GM19025 (cell line): ENCODE data around the gene DAND5.

ENCODE experiments used
- ATAC-seq: cut with Tn5 transposase; IDR thresholded peaks from one replicate; pipeline ENCODE4 v1.9.1; 2021; ENCODE audit warnings: mild to moderate bottlenecking, low read depth, moderate library complexity; ENCODE audit not compliant: unreplicated experiment

DAND5 gene, protein sequence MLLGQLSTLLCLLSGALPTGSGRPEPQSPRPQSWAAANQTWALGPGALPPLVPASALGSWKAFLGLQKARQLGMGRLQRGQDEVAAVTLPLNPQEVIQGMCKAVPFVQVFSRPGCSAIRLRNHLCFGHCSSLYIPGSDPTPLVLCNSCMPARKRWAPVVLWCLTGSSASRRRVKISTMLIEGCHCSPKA

DNA sequence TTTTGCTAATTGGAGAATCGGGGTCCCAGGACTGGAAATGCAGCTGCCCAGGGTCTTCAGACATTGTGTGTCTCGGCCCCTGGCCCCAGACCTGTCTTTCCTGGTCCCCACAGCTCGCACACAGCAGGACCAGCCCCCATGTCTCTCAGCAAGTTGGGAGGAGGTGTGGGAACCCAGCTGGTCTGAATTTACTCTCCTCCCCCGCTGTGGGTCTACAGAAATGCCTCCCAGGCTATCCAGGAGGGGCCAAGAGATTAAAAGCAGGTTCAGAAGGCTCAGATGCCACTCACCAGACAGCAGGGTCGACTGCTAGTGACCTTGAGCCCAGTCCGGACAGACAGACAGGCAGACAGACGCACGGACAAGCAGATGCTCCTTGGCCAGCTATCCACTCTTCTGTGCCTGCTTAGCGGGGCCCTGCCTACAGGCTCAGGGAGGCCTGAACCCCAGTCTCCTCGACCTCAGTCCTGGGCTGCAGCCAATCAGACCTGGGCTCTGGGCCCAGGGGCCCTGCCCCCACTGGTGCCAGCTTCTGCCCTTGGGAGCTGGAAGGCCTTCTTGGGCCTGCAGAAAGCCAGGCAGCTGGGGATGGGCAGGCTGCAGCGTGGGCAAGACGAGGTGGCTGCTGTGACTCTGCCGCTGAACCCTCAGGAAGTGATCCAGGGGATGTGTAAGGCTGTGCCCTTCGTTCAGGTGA is at the start of gene DAND5:
Gene DAND5 (plus strand): TSS at position 285 of the 697 bp plus-strand sequence. CDS start 85 bp downstream, at position 370.
- no peak for ATAC-seq

DNA sequence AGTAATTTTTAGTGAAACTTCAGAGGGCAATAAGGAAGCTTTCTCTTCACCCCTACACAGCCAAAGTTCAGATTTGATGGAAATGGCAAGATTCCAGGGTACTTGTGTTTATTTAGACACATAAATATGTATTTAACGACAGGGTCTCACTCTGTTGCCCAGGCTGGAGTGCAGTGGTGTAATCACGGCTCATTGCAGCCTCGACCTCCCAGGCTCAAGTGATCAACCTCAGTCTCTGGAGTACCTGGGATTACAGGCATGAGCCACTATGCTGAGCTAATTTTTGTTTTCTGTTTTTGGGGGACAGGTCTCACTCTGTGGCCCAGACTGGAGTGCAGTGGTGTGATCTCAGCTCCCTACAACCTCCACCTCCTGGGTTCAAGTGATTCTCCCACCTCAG is 48.3 kb upstream of the DAND5 start:
- no peak for ATAC-seq

DNA sequence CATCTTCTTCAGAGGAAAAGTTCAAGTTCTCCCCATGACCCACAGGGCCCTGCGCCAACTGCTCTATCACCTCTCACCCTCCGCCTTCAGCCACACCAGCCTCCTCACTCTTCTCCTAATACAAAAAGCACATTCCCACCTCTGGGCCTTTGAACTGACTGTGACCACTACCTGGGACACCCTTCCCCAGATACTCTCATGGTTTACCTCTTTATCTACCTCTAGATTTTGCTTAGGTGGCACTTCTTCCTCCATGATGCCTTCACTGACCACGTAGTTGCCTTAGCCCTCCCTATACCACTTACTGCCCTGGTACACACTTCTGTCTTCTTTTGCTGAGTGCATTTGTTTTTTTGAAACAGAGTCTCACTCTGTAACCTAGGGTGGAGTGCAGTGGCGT is 46.4 kb upstream of the DAND5 start:
- no peak for ATAC-seq

DNA sequence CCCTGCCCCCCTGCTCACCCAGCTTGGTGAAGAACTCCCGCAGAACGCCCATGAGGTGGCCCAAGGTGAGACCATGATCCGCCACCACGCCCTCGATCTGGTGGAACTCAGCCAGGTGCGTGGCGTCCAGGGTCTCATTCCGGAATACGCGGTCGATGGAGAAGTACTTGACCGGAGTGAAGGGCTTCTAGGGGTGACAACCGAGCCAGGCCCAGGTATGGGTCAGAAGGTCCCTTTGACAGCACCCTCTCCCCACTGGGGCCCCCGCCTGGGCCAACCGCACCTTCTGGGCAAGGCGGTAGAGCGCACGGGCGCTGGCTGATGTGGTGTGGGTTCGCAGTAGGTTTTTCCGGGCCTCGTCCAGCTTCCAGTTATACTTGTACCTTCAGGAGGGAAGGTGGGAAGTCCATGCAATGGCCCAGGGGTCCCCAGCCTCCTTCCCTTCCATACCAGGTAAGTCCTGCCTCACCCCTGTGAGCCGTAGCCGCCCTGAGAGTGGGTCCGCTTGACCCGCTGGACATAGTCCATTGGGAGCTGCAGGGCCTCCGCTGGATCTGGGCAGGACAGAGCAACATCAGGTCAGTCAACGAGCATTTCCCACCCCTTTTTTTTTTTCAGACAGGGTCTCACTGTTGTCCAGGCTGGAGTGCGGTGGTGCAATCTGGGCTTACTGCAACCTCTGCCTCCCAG is 44.6 kb upstream of the DAND5 start:
- no peak for ATAC-seq

DNA sequence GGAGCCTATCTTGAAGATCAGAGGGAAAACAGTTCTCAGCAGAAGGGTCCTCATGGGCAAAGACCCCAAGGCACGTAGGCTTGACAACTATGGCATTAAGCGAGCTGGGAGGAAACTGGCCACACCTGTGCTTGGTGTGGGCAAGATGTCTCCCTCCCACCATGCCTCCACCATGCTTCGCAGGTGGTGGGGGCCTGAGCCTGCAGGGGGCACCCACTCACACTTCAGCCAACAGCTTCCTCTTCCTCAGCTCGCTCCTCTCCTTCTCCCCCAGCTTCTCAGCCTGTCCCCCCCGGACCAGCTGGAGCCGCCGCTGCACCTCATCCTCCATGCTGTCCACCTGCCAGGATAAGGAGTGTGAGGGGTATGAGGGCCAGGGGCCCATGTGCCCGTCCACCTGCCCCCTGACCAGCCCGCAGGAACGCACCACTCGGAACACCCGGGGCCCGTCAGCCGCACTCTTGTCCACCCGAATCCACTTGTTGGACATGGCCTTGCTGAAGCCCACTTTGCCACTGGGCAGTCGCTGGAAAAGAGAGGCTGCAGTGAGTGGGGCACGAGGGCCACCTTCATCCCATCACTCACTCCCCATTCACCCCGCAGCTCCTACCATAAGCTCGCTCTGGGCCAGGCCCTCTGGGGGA is 39.3 kb upstream of the DAND5 start:
- ATAC-seq: no peak

DNA sequence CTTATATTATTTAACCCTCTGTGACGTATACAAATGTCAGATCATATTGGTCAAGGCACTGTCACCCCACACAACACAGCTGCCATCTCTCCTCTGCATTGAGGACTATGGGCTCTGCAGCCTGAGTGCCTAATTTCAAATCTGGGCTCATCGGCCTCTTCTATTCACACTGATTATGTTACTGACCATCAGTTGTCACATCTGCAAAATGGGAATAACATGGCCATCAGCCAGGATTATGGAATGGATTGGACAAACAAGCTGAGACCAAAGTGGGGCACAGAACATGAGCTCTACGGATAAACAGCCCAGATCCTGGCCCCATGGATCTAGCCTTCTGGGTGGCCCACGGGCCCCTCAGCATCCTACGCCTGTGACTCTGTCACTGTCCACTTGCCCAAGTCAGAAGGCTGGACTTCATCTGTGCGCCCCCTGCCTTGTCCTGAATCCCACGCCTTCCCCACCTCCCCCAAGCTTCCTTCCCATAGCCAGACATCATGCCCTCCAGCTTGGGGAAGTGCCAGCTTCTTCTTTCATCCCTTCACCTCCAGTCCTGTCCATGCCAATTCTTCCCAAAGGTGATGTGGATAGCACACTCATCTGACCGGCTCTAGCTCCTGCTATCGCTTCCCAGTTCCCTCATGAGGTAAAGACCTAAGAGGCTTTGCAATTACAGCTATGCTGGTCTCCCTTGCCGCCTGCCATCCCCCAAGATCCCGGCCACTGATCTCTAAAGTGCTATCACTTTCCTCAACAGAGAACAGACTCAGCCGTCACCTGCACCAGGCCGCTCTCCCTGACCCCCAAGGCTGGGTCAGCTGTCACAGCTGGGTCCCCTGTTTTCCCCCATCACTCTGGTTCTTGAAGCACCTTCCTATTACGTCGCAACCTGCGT is 36.7 kb upstream of the DAND5 start:
- no peak for ATAC-seq

DNA sequence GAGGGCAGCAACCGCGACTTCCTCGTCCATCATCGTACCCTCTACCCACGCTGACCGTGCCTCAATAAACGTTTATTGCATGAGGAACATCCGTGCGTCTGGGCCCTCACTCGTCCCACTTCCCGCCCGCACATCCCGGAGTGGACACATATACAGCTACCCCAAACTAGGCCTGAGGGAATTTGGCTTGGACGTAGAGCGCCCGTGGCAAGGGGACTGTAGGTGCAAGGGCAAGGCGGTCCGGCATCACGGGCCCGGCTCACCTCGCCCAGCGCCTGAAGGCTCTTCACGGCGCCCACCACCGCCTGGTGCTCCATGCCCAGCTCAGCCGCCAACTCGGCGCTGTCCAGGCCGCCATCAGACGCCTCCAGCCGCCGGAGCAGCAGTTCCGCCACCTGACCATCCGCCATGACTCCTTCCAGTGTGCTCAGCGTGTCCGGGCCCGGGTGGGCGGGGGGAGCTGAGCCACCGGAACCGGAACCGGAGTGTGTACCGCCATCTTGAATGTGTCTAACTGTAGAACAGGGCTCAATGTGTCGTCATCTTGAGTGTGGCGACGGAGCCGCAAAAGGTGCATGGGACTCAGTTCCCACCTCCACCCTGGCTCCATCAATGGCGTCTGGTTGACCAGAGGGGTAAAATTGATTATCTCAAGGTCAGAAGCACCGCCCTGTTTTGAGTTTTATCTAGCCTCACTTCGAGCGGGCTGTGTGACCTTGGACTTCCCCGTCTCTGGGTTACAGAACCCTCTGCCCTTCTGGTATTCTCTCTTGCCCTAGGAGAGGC is 35.9 kb upstream of the DAND5 start, which contains the start of gene FARSA:
Gene FARSA (minus strand): TSS at position 425 of the 786 bp plus-strand sequence. CDS start 15 bp downstream, at position 410.
- ATAC-seq: no peak

DNA sequence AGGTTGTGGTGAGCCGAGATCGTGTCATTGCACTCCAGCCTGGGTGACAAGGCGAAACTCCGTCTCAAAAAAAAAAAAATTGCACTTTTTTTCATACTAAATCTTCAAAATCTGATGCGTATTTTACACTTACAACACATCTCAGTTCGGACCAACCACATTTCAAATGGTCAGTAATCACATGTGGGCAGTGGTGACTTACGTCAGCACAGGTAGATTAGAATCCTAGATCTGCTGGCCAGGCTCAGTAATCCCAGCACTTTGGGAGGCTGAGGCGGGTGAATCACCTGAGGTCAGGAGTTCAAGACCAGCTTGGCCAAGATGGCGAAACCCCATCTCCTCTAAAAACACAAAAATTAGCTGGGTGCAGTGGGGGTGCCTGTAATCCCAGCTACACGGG is 34.3 kb upstream of the DAND5 start:
- ATAC-seq: no peak

DNA sequence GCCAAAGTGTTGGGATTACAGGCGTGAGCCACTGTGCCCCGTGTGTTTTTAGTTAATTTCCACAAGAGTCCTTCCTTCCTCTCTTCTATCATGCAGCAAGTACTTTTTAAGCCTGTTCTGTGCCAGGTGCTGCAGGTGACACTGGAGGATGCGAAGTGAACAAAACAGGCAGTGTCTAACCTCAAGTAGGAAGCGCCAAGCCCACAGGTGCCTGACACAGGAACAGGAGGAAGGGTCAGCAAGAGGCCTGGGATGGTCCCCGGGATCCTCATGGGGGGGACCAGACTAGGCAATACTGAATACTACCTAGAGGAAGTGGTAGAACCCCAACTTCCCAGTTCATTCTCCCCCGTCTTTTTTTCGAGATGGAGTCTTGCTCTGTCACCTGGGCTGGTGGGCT is 32.8 kb upstream of the DAND5 start:
- no peak for ATAC-seq

DNA sequence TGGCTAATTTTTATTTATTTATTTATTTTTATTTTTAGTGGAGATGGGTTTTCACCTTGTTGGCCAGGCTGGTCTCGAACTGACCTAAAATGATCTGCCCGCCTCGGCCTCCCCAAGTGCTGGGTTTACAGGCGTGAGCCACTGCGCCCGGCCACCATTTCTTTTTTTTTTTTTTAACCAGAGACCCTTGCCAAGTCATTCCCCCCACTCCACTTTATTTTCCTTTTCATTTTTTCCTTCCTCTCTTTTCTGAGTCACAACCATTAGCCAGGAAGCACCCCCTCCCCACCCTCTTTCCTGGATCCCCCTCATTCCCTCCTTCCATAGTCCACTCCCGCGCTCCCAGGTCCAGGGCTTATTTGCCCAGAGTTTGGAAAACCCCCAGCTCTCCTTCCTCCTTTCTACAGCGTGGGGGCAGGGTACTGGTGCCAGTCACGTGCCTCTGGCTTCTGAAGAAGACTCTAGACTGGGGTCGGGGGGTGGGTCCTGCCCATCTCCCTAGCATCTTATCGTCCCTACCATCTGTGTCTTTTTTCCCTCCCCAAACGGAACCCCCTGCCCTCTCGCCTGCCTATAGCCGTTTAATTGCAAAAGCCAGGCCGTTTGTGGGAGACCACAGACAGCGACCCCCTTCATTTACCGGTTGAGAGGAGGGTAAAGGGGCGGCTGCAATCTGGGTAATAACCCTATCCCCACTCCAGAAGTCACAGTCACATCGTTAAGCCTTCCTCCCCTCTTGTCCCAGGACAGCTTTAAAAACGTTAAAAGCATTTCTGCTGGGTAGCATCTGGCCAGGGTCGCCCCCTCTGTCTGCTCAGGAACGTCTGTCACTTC is 32.1 kb upstream of the DAND5 start:
- no peak for ATAC-seq

DNA sequence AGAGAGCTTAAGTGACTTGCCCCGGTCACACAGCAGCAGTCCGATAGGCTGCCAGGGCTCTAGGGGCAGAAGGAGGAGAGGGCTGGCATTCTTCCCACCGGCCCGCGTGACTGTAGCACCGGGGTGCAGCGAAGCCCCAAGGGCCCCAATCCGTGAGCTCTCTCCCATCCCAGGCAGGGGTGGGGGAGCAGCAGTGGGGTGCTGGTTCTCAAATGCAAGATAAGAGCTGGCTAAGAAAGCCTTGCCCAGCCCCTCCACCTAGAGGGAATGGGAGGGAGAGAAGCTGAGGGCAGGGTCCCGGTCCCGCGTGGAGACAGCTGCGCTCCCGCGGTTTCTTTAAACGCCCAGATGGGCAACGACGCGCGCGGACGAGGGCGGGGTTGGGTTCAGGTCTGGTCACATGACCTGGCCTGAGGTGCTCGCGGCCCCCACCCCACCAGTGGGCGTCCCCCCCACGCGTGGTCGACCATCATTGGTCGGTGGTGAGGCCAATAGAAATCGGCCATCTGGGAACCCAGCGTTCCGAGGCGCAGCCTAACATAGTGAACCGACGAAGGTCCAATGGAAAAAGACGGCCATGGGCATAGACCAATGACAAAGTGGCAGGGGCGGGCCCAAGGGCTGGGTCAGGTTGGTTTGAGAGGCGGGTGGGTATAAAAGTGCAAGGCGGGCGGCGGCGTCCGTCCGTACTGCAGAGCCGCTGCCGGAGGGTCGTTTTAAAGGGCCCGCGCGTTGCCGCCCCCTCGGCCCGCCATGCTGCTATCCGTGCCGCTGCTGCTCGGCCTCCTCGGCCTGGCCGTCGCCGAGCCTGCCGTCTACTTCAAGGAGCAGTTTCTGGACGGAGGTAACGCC is 31.2 kb upstream of the DAND5 start, which contains the start of gene CALR:
Gene CALR (plus strand): TSS at position 683 of the 852 bp plus-strand sequence. CDS start 71 bp downstream, at position 754.
- ATAC-seq: peak; percentile 85

DNA sequence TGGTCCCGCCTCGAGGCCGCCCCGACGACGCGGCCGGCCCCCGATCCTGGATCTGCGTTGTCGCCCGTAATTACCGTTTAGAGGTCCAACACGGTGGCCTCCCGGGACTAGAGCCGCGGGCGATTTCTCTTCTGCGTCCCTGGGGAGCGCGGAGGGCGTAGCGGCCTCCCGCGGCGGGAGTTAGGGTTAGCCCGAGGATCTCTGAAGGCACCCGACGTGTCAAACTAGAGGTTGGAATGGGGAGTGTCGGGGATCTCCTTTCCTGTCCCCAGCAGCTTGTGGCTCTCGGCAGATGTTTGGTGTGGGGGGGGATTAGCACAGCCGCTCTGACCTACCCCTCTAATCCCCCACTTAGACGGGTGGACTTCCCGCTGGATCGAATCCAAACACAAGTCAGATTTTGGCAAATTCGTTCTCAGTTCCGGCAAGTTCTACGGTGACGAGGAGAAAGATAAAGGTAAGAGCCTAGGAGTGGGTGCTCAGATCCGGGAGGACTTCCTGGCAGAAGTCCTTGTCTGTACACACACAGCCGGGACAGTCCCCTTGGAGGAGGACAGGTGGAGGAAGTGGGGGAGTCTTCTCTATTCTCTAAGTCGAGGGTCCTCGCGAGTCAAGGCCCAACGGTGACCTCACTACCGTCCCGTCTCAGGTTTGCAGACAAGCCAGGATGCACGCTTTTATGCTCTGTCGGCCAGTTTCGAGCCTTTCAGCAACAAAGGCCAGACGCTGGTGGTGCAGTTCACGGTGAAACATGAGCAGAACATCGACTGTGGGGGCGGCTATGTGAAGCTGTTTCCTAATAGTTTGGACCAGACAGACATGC is 30.4 kb upstream of the DAND5 start:
- ATAC-seq: peak; percentile 2

DNA sequence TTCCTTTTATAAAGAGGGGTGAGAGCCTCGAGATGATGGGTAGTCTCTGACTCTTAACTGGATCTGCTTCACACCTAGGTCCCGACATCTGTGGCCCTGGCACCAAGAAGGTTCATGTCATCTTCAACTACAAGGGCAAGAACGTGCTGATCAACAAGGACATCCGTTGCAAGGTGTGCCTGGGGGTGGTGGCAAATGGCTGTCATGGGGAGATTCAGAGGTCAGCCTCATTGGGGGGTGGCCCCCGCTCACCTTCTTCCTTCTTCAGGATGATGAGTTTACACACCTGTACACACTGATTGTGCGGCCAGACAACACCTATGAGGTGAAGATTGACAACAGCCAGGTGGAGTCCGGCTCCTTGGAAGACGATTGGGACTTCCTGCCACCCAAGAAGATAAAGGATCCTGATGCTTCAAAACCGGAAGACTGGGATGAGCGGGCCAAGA is 29.4 kb upstream of the DAND5 start:
- ATAC-seq: no peak

DNA sequence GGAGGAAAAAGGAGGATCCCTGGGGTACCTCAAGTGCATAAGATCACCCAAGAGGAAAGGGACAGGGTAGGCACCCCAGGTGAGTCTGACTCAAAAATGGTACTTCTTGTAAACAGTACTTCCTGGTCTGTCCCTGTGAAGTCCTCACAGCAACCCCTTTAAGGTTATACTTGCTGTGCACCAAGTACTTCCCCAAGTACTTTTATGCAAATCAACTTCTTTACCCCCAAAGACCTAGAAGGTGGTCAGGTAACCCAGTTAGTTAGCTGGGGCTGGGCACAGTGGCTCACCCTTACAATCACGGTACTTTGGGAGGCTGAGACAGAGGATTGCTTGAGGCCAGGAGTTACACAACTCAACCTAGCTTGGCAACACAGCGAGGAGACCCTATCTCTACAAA is 28.5 kb upstream of the DAND5 start:
- no peak for ATAC-seq

DNA sequence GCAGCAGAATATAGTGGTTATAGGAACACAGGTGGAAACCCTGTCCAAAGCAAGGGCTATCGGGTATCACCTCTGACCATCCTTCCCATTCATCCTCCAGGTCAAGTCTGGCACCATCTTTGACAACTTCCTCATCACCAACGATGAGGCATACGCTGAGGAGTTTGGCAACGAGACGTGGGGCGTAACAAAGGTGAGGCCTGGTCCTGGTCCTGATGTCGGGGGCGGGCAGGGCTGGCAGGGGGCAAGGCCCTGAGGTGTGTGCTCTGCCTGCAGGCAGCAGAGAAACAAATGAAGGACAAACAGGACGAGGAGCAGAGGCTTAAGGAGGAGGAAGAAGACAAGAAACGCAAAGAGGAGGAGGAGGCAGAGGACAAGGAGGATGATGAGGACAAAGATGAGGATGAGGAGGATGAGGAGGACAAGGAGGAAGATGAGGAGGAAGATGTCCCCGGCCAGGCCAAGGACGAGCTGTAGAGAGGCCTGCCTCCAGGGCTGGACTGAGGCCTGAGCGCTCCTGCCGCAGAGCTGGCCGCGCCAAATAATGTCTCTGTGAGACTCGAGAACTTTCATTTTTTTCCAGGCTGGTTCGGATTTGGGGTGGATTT is 25.8 kb upstream of the DAND5 start:
- no peak for ATAC-seq

DNA sequence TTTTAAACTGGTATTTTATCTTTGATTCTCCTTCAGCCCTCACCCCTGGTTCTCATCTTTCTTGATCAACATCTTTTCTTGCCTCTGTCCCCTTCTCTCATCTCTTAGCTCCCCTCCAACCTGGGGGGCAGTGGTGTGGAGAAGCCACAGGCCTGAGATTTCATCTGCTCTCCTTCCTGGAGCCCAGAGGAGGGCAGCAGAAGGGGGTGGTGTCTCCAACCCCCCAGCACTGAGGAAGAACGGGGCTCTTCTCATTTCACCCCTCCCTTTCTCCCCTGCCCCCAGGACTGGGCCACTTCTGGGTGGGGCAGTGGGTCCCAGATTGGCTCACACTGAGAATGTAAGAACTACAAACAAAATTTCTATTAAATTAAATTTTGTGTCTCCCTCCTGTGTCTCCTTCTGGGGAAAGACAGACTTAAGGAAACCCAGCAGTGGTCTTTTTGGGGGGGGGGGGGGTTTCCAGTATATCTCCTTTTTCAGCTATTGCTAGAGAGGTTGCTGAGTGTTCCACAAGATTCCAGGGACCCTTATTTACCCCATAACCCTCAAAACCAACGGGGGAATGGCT is 25.2 kb upstream of the DAND5 start:
- no peak for ATAC-seq
